Fibroblast of lung (primary cell): ENCODE data around the gene SYTL3.

Experiments
- CTCF ChIP-seq, 2 donors: IDR thresholded peaks in 1 of 2; conservative IDR thresholded peaks in 1 of 2; 1 replicate in 1 of 2; 2 replicates in 1 of 2; pipeline ENCODE4 v1.5.1; 2011 to 2012; ENCODE audit warnings: low read length in 2 of 2, control low read depth in 1 of 2, inconsistent platforms in 1 of 2, low read depth in 1 of 2, mild to moderate bottlenecking in 1 of 2
- EZH2 ChIP-seq: IDR thresholded peaks from 2 replicates; pipeline ENCODE4 v1.5.1; 2012; ENCODE audit warnings: low read length, control low read depth, mild to moderate bottlenecking; ENCODE audit errors: missing control alignments

- no peak for TF ChIP-seq CTCF (conservative IDR thresholded peaks at IDR 0.05 in 1 of 2, IDR thresholded peaks at IDR 0.05 in 1 of 2; ENCODE audit: low read depth in 1 of 2, low read length in 2 of 2)
- no peak for TF ChIP-seq EZH2
Observed at GRCh38 chr6:158759966-158760617, 110.2 kb downstream of the SYTL3 start.
